GM21737 (cell line): ENCODE measurements around the gene UTP11.
"Not testable (repeated sequence)": the region's sequence is repeated elsewhere in the genome, so short reads cannot be mapped to it uniquely, and the experiment has no call there.

Source experiments
- ATAC-seq: cut with Tn5 transposase; IDR thresholded peaks from one replicate; pipeline ENCODE4 v1.9.1; 2021; ENCODE audit warnings: mild to moderate bottlenecking, moderate library complexity; ENCODE audit not compliant: unreplicated experiment

UTP11 gene

DNA sequence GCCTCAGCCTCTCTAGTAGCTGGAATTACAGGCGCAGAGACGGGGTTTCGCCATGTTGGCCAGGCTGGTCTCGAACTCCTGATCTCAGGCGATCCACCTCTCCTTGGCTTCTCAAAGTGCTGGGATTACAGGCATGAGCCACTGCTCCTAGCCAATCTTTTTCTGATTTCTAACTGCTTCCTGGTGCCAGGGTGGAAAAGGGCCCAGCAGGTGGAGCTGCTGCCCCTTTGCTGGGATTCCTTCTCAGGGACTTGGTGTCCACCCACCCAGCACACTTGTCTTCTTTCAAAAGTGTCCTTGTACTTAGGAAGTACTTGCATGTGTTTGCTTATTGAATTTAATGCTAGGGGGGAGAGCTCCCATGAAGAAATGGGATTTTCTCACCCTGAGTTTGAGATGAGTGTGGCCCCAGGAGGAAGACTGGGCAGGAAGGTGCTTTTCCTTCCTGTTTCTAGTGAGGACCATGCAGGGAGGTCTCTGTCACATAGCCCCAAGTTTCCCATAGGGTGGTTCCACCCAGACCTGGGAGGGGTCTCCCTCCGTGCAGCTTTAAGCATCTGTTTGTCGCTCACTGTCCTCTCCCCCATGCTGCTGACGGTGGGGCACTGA is 14.2 kb downstream of the UTP11 start:
- no peak for ATAC-seq

DNA sequence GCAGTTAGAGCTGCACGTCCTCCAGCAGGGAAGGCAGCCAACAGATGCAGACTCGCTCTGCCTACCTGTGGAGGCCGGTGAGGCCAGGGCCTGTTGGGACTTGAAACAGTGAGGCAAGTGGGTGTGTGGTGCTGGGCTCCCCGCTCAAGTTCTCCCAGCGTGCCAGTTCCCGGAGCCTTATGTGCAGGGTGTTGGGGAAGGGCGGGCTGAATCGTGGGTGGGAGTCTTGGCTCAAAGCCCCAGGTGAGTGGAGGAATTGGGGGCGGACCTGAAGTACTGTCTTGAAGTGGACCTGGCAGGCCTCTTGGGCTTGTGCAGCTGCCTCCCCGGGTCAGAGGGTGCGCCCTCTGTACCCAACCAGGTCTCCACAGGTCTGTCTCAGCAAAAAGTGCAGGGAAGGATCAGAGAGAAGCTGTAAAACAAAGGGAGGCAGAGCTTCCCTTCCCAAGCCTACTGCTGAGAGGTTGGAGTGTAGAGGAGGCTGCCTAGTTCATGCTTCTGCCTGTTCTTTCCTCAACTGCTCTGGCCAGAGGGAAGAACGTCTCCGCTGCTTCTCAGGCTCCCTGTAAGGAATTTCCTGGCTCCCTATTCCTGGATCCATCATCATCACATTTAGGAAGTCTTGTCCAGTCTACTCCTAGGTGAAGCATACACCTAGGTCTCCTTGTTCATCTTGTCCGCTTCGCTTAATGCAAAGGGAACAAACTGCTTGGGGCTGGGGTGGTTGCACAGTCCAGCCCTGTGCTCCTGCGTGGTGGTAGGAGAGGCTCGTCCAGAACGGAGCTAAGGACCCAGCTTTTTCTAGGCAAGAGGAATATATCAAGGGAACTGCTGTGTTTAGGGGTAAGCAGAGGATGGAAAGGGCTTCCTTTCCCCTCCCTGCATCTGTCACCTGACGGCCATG is 14.9 kb downstream of the UTP11 start:
- ATAC-seq = no peak

DNA sequence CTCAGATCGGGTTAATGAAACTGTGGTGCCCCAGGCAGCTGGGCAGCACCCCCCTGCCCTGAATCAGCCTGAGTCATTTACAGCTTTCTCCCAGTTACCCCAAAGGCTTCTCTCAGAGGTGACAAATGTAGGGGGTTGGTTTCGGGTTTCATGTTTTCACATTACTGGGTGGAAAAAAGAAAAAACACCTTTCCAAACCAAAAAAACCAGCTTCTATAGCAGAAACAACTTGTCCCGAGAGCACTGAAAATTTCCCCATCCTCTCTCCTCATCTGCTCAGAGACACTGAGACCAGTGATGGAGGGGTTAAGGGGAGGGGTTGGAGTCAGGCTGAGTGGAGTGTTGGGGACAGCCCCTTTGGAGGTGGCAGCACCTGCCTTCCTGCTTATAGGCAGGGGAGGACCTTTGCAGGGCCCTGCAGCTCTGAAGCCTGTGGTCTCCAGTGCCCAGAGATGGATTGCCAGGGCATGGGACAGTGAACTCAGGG is 15.6 kb downstream of the UTP11 start:
- peak; percentile 67 for ATAC-seq

DNA sequence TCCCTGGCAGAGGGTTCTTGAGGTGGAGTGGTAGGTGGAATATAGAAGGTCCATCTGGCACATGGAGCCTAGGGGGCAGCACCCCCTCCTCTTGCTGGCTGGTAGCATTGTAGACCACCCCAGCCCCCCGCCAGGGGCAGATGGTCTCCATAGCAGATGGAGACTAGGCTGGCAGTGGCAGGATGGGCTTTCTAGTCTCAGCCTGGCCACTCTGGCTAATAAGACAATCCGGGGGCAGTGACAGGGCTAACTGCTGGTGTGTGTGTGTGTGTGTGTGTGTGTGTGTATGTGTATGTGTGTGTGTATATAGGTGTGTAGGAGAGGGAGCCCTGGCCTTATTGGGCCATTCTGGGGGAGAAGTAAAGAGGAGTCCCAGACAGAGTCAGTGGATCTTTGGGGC is 16.1 kb downstream of the UTP11 start:
- no peak for ATAC-seq

DNA sequence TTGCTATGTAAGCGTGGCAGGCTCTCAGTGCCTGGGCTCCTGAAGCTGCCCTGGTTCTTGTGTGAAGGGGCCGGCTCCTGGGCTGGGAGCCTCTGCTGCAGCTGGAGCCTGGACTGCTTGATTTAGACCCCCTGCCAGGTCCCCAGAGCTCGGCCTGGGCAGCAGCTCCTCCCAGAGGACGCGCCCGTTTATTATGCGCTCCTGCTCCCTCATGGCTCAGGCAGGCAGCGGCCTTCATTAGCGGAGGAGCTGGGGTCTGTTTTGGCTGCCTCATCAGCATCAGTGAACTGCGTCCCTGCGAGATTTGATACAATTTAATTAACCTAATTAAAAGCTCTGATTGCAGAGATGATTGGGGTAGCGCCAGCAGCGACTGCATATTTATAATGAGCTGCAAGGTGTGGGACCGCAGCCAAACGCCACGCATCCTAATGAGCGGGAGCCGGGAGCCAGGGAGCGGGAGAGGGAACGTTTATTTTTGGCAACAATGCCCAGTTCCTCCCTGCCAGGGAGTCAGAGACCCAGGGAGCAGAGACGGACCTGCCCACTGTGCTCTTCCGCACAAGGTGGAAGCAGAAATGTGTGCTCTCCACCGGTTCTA is 16.6 kb downstream of the UTP11 start:
- ATAC-seq = no peak

DNA sequence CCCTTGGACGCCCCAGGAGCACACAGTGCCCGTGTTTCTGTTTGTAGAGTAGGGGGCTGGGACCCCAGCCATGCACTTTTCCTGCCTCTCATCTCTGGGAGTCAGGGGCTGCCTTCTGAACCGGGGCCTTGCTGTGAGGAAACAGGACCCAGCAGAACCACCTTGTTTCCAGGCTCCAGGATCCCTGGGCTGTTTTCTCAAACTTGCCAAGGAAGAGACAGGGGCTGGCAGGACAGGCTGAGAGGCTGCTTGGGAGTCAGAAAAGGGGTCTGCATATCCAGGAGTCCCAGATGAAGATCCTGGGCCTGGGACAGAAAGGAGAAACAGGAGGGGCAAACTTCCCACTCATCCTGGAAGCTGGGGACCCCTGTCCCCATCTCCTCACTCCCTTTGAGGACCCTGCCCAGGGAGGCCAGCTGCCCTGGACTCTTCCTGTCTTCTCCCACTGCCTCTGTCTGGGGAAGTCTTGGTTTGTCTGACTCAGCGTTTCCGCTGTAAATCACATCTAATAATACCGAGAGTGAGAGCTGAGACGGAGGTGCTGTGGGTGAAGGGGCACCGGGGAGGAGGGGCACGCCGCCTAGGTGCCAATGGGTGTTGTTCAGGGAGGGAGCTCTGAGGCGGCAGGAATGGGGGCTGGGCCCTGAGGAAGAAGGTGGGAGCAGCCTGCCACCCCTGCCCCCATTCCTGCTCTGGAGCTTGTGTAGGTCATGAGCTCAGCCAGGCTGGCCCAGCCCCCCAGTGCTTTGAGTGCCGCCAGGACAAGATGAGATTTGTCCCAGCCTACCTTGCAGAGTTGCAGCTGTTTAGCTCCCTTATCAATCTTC is 17.4 kb downstream of the UTP11 start:
- ATAC-seq = peak; percentile 51

DNA sequence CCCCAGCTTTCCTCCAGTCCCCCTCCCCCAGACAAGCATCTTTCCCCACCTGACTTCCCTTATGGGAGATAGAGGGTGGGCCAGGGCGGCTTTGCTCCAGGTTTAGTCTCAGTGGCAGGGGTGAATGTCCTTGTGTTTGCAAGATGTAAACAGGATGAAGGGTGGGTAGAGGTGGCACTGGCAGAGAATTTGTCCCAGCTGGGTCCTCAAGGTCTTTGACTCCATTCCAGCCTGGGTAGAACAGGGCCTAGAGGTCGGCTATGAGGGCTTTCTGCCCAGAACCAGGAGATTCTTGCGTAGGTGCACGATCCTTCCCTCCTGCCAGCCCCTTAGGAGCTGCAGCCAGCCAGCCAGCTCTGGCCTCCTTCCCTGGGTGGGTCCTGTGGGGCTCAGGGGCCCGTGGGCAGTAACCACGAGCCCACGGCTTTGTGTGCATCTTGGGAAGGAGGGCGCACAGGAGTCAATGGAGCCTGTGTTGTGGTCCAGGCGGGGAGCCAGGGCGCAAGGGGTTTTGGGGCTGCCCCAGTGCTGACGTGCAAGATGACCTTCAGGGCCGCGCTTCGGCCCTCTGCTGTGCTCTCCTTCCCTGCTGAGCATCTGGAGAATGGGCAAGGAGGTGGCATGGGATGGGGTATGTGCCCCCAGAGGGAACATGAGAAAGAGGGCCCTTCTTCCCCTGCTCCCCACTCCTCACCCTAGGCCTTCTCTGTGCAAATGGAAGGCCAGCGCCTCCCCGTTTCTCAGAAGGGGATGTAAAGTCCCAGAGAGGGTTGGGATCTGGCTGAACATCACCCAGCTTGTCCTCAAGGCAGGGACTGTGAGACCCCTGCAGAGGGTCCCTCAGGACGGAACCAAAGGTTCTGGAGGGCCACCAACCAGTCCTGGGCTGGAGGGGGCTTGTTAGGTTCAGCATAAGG is 18.3 kb downstream of the UTP11 start:
- no peak for ATAC-seq

DNA sequence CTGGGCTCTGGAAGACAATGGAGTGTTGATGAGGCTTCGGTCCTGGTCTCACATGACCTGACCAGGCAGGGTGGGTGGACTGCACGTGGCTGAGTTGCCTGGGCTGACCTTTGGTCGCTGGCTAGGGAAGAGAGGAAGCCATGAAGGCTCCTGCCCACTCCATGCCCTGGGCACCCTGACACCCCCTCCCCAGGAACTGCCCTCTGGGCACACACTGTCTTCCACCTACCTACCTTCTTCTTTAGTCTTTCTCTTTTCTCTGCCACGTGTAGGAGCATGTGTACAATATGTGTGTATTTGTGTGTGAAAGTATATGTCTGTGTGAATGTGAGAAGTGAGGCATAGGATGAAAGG is 19.0 kb downstream of the UTP11 start:
- ATAC-seq = no peak

DNA sequence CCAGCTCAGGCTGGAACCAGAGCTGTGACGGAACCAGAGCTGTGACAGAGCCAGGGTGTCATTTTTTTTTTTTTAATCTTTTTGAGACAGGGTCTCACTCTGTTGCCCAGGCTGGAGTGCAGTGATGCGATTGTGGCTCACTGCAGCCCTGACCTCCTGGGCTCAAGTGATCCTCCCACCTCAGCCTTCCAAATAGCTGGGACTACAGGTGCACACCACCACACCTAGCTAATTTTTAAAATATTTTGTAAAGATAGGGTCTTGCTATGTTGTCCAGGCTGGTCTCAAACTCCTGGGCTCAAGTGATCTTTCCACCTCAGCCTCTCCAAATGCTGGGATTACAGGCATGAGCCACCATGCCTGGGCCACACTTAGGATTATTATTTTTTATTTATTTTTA is 20.5 kb downstream of the UTP11 start:
- ATAC-seq = not testable (repeated sequence)

DNA sequence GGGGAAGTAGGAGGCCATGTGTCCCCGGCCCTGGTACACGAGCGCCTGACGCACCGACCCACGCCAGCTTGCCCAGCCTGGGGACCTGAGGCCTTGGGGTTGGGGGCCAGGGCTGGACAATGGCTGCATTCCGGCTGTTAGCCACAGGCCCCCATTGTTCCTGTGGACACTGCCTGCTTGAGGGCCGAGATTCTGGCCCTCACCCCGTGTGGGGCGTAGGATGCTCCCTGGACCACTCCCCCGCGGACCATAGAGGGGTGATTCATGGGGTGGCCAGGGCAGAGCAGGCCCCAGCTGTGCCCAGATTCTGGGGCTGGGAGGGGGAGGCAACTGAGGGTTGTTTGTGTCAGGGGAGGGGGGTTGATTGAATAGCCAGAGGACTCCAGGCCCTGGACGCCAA is 22.3 kb downstream of the UTP11 start:
- no peak for ATAC-seq

DNA sequence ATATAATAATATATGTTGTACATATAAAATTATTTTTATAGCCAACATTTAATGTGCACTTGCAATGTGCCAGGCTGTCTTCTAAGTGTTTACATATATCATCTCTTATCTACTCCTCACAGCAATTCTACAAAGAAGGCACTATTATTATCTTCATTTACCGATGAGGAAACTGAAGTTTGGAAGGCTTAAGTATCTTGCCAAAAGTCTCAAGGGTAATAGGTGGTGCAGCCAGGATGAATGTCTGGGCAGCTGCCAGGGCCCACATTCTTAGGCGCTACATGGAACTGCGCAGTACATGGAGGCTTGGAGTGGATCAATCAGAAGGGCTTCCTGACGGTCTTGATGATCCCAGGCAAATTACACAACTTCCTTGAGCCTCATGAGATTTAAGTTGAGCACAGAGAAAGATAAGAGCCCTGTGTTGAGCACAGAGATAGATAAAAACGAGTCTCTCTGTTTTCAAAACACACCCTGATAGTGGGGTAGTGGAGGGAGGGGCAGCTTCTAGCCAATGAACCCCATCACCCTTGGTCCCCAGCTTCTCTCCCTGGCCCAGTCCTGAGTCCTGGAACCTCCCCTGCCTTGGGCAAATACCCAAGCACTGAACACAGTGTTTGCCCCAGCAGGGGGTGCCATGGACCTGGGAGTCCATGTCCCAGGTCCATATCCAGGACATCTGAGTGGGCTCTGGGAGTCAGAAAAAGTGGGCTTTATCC is 24.8 kb downstream of the UTP11 start:
- no peak for ATAC-seq

DNA sequence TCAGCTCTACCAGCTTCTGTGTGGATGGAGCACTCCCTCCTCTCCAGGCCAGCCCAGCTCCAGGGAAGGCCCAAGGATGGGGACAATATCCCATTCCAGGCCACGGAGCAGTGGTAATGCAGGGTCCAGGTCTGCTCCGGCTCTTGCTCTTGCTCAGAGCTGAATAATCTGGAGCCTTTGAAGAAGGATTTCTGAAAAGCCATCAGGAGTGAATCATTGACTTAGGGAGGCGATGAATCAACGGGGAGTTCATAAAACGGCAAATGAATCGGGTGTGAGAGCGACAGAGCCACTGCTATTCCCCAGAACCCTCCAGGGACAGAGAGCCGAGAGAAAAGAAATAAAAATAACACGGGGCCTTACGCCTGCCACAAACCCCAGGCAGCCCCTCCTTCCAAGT is 26.3 kb downstream of the UTP11 start:
- no peak for ATAC-seq

DNA sequence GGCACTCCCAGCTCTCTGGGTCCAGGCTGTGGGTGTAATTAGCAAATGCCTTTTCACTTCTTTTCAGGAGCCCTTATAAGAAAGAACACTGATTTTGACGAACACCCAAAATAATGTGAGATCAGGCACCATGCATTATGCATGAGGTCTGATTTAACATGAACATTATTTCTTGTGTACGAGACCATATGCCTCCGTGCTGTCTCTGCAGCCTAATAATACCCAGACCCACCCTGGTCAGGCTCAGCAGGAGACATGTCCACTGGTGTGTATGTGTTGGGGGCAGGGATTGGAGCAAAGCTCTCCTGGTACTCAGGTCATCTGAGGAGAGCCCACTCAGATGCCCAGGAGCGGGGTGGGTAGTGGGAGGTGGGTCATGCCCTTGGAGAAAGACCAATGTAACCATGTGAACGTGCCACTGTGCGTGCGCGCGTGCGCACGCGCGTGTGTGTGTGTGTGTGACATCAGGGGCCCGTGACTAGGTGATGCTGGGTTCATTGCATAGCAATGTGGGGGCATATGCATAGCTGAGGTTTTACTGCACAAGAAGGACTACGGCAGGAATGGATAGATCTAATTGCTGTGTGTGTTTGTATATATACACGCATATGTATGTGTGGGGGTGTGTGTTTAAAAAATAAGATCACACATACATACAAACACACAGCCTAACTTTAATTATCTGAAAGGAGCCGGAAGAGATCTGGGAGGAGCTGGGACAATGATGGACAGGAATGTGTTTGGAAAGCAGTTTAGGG is 27.0 kb downstream of the UTP11 start:
- ATAC-seq = no peak

DNA sequence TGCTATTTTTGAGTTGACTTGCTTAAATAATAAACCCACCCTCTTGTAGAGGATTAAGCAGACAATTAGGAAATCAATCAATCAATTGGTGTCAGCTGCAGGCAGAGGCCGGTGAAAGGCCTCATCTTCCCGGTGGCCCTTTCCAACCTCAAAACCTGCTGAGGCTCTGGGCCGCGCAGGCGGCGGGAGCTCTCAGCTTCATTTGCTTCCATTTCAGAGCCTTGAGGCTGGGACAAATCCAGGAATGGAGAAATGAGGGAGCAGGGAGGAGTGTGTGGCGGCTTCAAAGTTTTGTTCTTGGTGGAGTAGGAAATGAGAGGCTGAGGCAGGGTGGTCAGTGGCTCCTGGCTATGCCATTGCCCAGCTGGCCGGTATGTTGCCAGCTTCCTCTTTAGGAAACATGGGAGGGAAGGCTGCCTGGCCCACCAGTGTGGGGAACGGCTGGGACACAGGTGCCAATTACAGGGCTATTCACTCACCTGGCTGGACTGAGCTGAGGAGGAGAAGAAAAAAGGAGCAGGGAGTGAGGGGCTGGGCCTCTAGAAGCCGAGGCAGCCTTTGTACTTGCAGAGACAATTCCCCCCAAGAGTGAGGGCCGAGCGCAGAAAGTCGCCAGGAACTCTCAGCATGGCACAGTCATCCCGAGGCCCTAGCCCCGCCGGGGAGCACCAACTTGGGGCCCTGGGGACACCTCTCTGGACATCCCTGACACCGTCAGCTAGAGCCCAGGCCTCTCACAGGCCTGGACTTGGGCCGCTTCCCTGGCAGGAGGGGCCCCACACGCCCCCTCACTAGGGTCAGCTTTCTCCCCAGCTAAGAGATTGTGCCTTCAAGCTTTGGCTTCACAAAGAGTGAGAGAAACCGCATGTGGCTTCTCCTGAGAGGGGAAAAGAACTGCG is 29.7 kb downstream of the UTP11 start:
- ATAC-seq = no peak

DNA sequence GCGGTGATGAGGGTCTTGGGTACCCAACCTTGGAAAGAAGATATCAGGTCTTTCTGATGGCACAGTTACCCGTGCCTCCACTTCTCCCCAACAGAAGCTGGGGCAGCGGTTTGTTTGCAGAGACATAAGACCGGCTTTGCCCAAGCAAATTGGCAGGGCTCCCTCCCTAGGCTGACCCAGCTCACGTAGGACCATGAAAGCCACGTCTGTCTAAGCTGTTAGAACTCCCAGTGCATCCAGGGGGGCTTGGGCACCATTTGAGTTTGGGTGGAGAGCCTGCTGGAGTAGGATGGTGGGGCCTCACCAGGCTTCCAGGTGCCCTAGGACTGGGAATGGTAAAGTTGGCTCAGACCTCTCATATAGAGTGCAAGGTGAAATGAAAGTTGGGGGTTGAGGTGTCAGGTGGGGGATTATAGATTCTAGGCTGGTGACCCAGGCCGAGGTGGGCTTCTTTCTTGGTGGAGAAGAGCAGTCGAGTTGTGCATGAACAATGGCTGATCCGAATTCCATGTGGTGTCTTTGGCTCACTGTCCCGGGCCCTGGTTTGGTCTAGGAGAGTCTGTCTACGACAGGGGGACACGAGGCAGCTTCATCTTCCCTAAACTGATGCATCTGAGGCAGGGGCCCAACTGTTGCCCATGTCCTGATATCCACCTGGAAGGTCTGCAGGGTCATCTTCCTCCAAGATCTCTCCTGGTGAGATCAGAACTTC is 30.7 kb downstream of the UTP11 start:
- no peak for ATAC-seq

DNA sequence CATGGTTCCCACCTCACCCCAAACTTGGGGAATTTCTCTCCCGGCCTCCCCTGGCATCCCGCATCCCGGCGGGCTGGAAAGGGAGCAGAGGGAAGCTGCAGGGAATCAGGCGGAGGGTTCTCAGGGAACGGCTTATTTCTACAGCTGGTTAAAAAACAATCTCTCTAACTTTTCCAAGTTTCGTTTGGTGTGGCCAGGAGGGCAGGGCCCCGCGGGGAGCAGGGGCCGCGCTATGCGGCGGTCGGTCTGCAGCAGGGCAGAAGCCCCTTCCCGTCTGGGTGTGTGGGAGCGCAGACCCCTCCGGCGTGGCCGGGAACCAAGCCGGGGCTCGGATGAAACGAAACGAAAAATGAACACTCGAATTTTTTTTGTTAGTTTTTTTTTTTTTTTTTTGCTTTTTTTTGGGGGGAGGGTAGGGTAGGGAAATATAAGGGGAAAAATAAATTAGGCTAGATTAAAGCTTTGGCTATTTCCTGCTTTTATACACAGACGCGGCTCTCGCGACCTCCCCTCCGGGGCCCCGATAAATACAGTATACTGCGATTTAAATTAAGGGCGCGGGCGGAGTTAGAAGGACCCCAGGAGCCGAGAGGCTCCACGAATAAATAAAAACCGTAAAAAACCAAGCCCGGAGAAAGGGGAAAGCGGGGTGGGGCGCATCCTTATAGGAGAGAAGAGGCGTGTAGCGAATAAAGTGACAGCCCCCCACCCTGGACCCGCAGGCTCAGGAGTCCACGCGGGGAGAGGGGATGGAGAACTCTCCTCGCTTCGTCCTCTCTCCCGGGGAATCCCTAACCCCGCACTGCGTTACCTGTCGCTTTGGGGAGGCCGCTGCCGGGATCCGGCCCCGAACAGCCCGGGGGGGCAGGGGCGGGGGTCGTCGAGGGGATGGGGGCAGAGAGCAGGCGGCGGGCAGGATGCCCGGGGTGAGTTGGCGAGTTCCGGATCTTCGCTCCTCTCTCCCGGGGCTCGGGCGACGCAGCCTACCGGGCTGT is 32.0 kb downstream of the UTP11 start:
- no peak for ATAC-seq
